ENCODE data around the gene IL1F10.

IL1F10 gene

DNA sequence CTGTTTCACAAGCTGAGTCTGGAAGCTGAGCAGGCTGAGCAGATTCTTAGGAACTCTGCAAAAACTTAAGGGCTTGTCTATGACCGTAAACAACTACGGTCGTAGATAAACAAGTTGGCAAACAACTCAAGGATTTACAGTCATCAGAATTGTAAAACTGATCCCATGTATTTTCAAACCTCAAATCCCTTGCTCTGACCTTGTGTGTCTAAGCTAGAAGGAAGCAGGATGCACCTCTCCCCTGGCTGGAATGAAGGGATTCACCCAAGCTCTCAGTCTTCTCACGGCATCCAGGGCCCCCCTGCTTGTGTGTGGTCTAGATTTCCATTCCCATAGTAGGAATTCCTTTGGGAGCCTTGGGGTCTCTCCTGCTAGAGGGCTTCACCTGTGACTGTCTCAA, 47.2 kb downstream of the IL1F10 start:
- no peak for DNase-seq

DNA sequence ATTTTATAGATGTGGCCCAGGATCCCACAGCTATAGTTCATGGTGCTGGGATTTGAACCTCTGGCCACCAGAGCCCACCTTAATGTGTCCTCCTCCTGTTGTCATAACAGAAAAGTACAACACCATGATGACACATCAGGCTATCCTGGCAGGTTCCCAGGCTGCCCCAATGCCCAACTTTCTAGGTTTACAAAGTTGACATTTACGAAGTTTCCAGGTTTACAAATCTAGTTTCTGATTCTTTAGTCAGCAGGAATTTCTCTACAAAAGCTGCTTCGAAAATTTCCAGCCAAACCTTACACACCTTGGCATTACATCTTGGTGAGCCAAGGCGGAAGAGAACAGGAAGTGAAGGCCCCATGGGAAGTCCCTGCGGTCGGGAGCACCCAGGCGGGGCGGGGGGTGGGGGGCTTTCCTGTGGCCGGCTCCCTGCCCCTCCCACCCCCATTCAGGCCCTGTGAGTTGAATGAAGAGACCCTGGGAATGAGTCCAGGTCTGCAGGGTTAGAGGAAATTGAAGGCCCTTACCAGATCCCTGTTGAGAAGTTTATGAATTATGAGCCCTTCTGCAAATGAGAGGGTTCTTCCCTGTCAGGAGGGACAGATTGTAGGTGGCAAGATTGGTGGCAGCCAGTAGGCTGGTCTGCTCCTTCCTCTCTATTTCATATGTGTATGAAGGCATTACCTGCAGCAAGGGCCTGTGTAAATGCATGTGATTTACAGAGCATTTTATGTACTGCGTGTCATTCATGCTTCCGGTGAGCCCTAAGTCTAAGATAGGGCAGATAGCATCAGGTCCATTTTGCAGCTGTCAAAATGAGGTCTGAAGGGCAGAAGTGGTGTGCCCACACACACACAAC, 48.6 kb downstream of the IL1F10 start:
- no peak for DNase-seq

DNA sequence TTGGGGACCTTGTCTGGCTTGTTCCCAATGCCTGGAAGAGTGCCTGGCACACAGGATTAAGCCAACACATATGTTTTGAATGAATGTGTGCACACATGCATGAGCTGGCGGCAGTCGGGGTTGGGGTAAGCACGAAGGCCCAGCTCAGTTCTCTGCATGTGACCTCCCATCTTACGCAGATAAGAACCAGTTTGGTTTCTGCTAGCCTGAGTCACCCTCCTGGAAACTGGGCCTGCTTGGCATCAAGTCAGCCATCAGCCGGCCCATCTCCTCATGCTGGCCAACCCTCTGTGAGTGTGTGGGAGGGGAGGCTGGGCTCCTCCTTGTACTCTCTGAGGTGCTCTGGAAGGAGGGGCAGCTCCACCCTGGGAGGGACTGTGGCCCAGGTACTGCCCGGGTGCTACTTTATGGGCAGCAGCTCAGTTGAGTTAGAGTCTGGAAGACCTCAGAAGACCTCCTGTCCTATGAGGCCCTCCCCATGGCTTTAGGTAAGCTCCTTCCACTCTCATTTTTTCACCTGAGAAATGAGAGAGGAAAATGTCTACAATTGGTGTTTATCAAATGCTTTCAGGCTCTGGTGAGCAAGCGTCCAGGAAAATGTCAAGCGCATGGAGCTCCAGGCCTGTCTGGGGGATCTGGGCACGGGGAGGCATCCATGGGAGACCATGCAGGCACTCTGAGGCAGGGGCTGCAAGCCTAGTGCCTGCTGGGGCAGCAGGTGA, 49.9 kb downstream of the IL1F10 start:
- no peak for DNase-seq

DNA sequence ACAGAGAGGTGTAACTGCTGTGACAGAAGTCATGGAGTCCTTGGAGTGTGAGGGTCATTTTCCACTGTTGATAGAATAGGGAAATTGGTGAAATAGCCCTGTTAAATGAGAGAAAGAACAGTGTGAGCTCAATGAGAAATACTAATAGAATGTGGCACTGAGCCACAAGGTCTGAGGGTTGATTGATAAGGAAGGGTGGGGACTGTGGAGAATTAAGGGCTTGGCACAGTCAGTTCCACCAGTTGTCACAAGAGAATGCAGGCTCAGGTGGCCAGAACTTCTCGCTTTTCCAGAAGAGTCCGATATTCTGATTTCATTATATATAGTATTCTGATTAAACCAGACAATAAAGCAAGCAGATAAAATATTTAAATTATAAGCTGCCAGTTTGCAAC, 50.5 kb downstream of the IL1F10 start:
- no peak for DNase-seq

DNA sequence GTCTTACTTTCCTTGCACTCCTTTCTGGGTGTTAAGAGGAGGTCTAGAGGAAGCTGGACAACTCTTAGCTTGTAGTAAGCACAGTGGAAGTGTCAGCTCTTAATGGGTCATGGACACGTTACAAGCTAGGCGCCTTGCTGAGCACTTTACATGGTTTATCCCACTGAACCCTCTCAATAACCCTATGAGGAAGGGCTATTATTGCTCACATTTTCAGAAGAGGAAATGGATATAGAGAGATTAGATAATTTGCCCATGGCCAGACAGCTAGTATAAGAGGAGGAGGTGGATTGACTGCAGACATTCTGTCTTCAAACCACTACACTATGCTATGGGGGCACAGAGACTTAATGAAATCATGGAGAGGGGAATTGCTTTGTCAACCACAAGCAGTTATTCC, 51.3 kb downstream of the IL1F10 start:
- DNase-seq, result no peak

DNA sequence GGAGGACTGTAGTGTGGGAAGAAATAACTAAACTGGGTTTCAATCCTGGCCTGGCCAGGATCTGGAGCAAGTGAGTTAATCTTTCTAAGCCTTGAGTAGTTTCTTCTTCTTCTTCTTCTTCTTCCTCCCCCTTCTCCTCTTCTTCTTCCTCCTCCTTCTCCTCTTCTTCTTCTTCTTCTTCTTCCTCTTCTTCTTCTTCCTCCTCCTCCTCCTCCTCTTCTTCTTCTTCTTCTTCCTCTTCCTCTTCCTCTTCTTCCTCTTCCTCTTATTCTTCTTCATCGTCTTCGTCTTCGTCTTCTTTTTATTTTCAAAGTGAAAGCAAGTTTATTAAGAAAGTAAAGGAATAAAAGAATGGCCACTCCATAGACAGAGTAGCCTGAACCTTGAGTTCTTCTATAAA, 53.1 kb downstream of the IL1F10 start:
- DNase-seq, result no peak

DNA sequence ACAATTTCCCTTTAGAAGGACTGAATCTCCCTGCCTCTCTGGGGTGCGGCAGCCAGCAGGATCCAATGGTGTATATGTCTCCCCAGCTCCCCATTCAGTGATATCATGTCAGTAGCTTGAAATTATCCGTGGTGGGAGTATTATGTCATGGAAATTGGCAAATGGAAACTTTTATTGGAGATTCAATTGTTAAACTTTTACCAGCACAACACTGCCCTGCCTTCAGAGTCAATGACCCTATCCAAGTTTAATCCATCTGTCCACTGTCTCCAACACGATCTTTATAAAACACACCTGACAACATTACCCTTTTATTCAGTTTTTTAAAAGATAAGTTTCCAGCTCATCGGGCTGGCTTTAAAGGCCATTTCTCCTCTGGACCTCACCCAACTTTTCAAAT, 54.6 kb downstream of the IL1F10 start:
- no peak for DNase-seq

DNA sequence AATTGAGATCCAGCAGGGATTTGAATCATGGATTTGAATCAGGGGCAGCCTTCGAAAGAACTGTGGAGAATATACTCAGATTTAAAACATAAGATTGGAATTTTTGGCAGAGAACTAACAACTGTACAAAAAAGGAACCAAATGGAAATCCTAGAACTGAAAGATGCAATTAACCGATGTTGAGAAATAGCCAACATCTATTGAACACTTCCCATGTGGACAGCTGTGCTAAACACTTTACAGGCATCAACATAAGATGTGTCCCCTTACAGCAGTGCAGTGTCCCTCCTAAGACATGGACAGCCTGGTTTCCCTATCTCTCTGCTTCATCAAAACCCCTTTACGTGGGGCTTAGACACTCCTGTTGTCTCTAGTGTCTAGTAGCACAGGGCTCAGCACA, 56.0 kb downstream of the IL1F10 start:
- DNase-seq, result no peak

DNA sequence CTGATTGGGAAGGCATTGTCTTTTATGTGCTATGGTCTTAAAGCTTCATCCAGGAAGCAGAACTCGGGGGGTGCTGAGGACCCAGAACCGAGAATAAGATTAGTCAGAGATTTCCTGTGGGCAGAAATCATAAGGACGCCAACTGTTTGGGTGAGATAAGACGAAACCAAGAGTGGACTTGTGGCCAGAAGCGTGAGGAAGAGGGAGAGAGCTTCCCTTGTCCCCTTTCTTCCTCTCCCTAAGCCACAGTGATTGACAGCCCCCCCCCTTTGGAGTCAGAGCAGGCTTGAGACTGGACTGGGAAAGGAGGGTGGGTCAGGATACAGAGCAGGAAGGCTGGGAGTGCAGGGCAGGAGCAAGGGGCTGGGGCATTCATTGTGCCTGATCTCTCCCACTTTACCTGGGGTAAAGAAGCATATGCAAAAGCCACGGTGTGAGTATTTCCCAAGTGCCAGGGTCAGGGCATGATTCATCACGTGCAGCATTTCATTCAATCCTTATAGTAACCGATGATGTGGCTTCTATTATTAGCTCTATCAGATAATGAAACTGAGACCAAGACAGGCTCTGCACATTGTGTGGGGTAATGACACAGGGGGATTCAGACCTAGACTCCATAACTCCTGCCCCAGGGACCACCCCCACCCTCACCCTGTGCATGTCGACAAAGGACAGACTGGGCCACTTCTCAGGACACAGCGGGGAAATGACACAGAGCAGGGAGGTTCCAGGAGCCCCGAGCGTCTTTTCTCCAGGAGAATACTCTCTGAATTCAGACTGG, 56.6 kb downstream of the IL1F10 start:
- DNase-seq, result no peak

Measured in NCI-H526 (cell line).